Mesothelial cell of epicardium (in vitro differentiated cells): ENCODE results near the gene SSX2IP. TPM values are rescaled to one million over a fixed set of nuclear protein-coding genes. Genes with fewer than 3 reads are reported as not detected.

Source experiments
- DNase-seq, 2 experiments: peaks; one replicate each; pipeline ENCODE4 v3.0.0; 2021; ENCODE audit warnings: low spot score in 2 of 2; ENCODE audit not compliant: unreplicated experiment in 2 of 2
- H3K27ac Mint-ChIP-seq: 2 replicates; pipeline ENCODE4 v1.8.0; 2021; ENCODE audit warnings: mixed read lengths
- H3K27me3 Mint-ChIP-seq: 2 replicates; pipeline ENCODE4 v1.8.0; 2021; ENCODE audit warnings: low read depth, mixed read lengths
- H3K36me3 Mint-ChIP-seq: 2 replicates; pipeline ENCODE4 v1.8.0; 2021; ENCODE audit warnings: mixed read lengths
- H3K4me1 Mint-ChIP-seq: 2 replicates; pipeline ENCODE4 v1.8.0; 2021; ENCODE audit warnings: mixed read lengths
- H3K4me3 Mint-ChIP-seq: 2 replicates; pipeline ENCODE4 v1.8.0; 2021; ENCODE audit warnings: mild to moderate bottlenecking, moderate library complexity, mixed read lengths
- H3K9me3 Mint-ChIP-seq: 2 replicates; pipeline ENCODE4 v1.8.0; 2021; ENCODE audit warnings: mixed read lengths
- CTCF ChIP-seq: fragments of 200-600 bp; sonication (generic); IDR thresholded peaks from one replicate; pipeline ENCODE4 v1.5.0; 2021; ENCODE audit warnings: antibody characterized with exemption; ENCODE audit not compliant: unreplicated experiment
- total RNA-seq: library from RNA; stranded (reverse); gene quantifications from 3 replicates; pipeline ENCODE4 v1.2.1, GENCODE V29; 2021

The SSX2IP gene
- total RNA-seq, 1 donor from 2014 or later = 18.2 TPM

- no peak overlapping the region for H3K4me3 Mint-ChIP-seq
- H3K9me3 Mint-ChIP-seq = peaks cover 4% of the 10 kb centered on the region
- H3K36me3 Mint-ChIP-seq = no peaks in the 10 kb centered on the region
- H3K4me1 Mint-ChIP-seq = peaks cover 8% of the 10 kb centered on the region
- H3K27ac Mint-ChIP-seq = no peak overlapping the region
- no peak for TF ChIP-seq CTCF
- H3K27me3 Mint-ChIP-seq = no peaks in the 10 kb centered on the region
- DNase-seq = no peak
These were observed 21.6 kb upstream of the SSX2IP start for GRCh38 chr1:84711869-84712268.

GRCh38 chr1:84711121-84711520 lies 20.9 kb upstream of the SSX2IP start:
- Mint-ChIP-seq H3K36me3 (no peaks in the 10 kb centered on the region), H3K27me3 (no peaks in the 10 kb centered on the region), H3K9me3 (peaks cover 4% of the 10 kb centered on the region), H3K4me1 (peaks cover 8% of the 10 kb centered on the region), H3K4me3 (no peak overlapping the region), H3K27ac (no peak overlapping the region)
- DNase-seq = no peak
- TF ChIP-seq CTCF = no peak

- H3K9me3 Mint-ChIP-seq = peaks cover 4% of the 10 kb centered on the region
- no peak overlapping the region for H3K27ac Mint-ChIP-seq
- H3K27me3 Mint-ChIP-seq = no peaks in the 10 kb centered on the region
- H3K36me3 Mint-ChIP-seq = no peaks in the 10 kb centered on the region
- no peak for DNase-seq
- no peak overlapping the region for H3K4me3 Mint-ChIP-seq
- peaks cover 4% of the 10 kb centered on the region for H3K4me1 Mint-ChIP-seq
- TF ChIP-seq CTCF = no peak
These were observed 18.9 kb upstream of the SSX2IP start for GRCh38 chr1:84709131-84709530.

- H3K36me3 Mint-ChIP-seq = no peaks in the 10 kb centered on the region
- H3K27ac Mint-ChIP-seq = no peak overlapping the region
- DNase-seq = no peak
- TF ChIP-seq CTCF = no peak
- H3K4me3 Mint-ChIP-seq = no peak overlapping the region
- no peaks in the 10 kb centered on the region for H3K27me3 Mint-ChIP-seq
- H3K9me3 Mint-ChIP-seq = peaks cover 4% of the 10 kb centered on the region
- H3K4me1 Mint-ChIP-seq = peaks cover 4% of the 10 kb centered on the region
These were observed 17.8 kb upstream of the SSX2IP start for GRCh38 chr1:84708031-84708430.

- no peak for DNase-seq
- TF ChIP-seq CTCF = no peak
- H3K4me1 Mint-ChIP-seq = peaks cover 12% of the 10 kb centered on the region
- no peak overlapping the region for H3K4me3 Mint-ChIP-seq
- H3K36me3 Mint-ChIP-seq = no peaks in the 10 kb centered on the region
- H3K27ac Mint-ChIP-seq = no peak overlapping the region
- no peaks in the 10 kb centered on the region for H3K27me3 Mint-ChIP-seq
- H3K9me3 Mint-ChIP-seq = no peaks in the 10 kb centered on the region
These were observed 15.3 kb upstream of the SSX2IP start for GRCh38 chr1:84705513-84705912.

GRCh38 chr1:84704872-84705417 lies 14.7 kb upstream of the SSX2IP start:
- DNase-seq = no peak
- Mint-ChIP-seq H3K27ac (no peak overlapping the region), H3K4me3 (no peak overlapping the region), H3K9me3 (no peaks in the 10 kb centered on the region), H3K27me3 (no peaks in the 10 kb centered on the region), H3K36me3 (no peaks in the 10 kb centered on the region), H3K4me1 (peaks cover 14% of the 10 kb centered on the region)
- TF ChIP-seq CTCF = no peak
